Bone marrow (tissue), 2 donors: ENCODE measurements around the gene EMILIN2.
"Not testable (repeated sequence)": the region's sequence is repeated elsewhere in the genome, so short reads cannot be mapped to it uniquely, and the experiment has no call there.

Source experiments
- DNase-seq, 2 donors: peaks; one replicate each; lab custom pipeline; 2025; lab: John Stamatoyannopoulos, UW

EMILIN2 gene

DNA sequence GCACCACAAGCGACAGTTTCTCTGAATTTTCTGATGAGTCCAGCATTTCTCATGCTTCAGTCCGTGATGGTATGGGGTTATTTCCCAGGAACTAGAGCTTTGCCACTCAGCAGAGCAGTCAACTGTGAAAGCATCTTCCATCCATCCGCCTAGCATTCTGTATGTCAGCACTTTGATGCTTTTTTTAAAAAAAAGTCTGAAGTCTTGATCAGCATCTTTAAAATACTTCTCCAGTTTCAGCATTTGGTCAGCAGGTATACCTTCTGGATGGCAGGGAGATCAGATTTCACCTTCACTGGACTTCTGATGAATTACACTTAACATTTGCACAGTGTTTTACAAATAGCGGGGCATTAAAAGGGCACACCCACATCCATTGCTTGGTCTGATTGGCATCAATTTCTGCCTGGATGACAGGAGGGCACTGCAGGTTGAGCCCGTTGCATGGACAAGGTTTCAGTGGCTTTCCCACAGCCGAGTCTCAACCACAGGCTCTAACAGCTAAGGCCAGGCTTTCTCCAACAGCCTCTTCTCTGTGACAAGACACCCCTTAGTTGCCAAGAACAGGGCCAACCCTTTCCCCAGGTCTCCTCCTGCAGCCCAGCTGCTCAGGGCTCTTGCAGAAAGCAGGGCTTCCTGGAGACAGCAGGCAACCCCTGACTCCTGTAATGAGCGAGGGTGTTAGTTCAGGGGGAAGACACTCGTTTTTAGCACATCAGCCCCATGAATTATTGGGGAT, 54.0 kb downstream of the EMILIN2 start:
- DNase-seq, result no peak

GRCh38 chr18:2901423-2901985, 54.7 kb downstream of the EMILIN2 start:
- DNase-seq, result no peak

DNA sequence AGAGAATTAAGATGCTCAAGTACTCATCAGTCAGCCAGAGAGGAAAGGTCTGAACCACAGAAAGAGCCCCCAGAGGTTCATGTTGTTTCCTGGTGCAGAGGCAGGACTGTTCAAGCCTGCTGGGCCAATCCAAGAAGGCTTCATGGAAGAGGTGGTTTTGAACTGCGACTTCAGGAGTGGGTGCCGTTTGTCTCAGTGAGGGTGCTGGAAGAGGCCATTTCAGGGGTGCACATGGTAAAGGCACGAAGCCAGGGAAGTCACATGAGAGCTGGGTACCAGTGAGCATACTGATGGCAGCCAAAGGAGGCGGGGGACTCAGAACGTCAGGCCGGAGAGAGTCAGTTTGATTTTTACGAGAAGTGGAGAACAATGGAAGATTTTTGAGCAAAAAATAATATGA, 55.5 kb downstream of the EMILIN2 start:
- no peak for DNase-seq

DNA sequence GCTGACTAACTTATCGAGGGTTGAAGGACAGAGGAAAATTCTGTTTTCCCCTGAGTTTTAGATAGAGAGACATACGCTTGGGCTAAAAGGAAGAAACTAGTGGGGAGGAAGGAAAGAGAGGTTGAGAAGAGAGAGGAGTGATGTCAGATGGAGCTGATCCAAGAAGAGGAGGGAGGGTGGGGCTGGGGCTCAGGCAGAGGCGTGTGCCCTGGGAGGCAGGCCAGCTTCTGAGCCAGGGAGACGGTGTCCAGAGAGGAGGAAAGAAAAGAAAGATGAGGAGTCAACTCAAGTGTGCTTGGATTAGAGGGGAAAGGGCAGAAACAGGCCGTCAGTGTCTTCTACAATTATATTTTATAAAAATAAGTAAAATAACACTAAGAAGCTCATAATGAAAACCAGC, 56.2 kb downstream of the EMILIN2 start:
- peak in 1 of 2 donors; percentile 27 for DNase-seq

DNA sequence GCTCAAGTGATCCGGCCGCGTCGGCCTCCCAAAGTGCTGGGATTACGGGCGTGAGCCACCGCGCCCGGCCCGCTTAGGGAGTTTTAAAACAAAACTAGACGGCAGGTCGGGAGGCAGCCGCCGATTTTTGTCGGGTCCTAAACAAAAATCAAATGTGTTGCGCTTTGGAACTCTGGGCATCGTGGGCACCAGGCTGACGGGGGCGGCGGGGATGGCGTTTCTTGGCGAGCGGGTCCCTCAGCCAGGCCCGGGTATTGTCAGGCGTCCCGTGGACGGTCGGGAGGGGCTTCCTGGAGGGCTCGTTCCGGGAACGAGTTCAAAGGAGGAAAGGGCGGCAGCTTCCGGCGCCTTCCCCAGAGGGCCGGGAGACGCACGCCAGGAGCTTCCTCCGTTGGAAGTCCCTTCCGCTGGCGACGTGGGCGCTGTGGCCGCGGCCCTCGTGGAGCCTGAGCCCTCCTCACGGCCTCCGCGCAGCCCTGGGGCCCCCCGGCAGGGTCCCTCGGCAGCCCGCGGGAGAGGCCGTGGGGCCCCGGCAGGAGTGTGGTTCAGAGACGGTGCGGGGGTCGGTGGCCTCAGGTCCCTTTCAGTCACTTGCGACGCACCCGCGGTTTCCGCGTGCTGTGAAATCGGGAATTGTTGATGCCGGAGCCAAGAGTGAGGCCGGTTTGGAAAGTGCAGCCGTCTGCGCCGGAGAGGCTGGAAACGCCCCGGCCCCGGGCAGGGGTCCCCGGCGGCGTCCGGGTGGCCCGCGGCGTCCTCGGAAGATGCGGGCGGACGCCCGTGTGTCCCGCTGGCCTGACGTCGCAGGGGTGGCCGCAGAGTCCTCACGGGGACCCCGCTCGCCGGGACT, 59.3 kb downstream of the EMILIN2 start:
- DNase-seq, result no peak

GRCh38 chr18:2906704-2907549, 60.1 kb downstream of the EMILIN2 start:
- no peak for DNase-seq

- no peak for DNase-seq
These were observed 60.8 kb downstream of the EMILIN2 start for GRCh38 chr18:2907550-2908135.

DNA sequence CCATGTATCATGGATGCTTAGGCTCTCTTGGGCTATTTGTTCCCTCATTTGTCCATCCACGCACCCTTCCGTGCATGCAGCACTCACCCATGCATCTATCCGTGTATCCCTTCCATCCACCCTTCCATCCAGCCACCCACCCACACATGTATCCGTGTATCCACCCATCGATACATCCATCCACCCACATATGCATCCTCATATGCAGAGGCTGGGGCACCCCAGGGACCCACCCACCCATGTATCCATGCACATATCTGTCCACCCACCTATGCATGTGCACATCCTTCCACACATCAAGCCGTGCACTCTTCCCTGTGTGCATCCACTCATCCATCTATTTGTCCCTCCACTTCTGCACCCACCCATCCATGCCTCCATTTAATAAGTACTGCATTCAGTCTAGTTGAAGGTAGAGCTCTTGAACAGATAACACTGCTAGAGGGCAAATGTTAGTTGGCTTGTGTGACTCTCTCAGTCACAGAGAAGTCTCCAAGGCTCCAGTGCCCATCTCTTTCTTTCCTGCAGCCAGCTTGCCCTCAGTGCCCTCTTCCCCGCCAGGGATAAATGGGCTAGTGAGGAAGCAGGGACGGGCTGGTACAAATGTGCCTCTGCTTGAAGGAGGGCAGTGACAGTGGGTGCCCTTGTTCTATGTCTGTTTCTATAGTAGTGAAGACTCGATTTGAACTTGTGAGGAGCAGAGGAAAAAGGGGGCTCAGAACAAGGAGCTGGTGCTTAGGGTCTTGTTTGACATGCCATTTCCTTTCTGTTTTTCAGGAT, 61.5 kb downstream of the EMILIN2 start:
- no peak for DNase-seq

DNA sequence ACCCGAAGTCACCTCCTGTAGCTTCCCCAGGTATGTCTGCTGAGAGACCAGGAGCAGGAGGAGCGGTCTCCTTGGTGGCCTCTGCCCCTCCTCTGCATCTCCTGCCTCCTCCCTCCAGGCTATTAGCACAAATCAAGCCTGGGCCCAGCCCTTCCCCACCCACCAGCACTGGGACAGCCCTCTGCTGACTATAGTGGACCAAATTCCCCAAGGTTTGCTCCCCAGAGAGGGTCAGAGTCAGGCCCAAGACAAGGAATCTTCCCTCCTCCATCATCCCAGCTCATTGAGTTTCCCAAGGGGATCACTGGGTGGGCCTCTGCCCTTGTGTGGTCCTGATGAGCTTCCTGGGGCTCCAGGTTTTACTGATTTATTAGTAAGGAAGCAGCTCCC, 62.1 kb downstream of the EMILIN2 start:
- DNase-seq, result no peak

- no peak for DNase-seq
These were observed 62.8 kb downstream of the EMILIN2 start for GRCh38 chr18:2909431-2910140.

- no peak for DNase-seq
These were observed 63.5 kb downstream of the EMILIN2 start for GRCh38 chr18:2910261-2910660.

- DNase-seq, result no peak
These were observed 64.1 kb downstream of the EMILIN2 start for GRCh38 chr18:2910751-2911425.

DNA sequence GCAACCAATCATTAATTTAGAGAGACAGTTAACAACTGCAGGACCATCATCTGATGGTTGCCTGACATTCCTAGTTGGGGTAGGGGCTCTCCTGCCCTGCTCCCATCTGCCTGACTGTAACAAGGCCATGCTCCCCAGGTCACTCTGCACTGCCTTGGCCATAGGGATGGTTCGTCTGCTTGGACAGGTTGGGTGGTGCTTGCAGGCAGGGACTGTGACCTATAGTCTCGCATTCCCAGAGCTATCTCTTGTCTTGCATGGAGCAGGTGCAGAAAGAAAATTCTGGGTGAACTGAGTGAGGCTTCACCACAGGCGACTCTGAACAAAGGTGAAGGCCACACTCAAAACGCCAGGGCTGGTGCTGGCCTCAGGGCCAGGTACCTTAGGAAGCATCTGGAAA, 64.7 kb downstream of the EMILIN2 start:
- no peak for DNase-seq

DNA sequence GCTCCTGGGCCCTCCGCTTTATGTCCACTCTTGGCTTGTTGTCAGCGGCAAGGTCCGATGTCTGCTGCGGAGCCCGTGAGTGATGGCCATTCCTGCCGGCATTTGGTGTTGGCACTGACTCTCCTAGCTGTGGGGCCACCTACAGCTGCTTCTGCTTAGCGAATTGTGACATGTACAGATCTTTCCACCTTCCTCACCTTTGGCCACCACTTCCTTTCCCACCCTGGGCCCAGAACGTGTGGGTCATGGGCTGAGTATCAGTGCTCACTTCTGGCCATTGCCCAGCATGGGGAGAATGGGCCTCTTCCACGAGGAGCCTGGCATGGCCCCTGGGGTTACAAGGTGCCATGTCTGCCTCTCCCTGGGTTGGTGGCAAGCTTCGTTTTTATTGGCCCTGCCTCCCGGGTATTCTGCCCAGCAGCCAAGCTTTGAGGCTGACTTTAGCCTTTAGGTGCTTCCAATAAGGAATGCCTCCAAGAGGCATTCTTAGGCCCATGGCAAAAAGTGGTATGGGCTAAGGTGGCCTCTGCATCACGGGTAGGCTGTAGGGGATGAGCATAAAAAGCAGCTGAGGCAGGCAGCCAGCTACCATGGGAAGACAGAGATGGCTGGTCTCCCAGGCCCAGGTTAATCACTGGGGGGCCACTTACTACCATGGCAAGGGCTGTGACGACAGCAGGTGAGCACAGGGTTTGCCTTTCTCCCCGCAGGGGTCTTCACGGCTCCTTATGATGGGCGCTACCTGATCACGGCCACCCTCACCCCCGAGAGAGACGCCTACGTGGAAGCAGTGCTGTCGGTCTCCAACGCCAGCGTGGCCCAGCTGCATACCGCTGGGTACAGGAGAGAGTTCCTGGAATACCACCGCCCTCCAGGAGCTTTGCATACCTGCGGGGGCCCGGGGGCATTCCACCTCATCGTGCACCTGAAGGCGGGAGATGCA, 65.8 kb downstream of the EMILIN2 start:
- no peak for DNase-seq

GRCh38 chr18:2913398-2914005, 66.7 kb downstream of the EMILIN2 start:
- no peak for DNase-seq

- no peak for DNase-seq
These were observed 67.5 kb downstream of the EMILIN2 start for GRCh38 chr18:2914185-2914880.

GRCh38 chr18:2914881-2915240, 68.1 kb downstream of the EMILIN2 start:
- no peak for DNase-seq

DNA sequence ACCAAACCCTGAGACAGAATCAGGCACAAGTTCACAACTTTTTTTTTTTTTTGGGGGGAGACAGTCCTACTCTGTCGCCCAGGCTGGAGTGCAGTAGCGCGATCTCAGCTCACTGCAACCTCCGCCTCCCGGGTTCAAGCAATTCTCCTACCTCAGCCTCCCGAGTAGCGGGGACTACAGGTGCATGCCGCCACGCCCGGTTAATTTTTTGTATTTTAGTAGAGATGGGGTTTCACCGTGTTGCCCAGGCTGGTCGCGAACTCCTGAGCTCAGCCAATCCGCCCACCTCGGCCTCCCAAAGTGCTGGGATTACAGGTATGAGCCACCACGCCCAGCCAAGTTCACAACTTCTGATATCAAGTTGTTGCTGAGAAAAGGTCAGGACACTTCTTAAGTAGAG, 68.7 kb downstream of the EMILIN2 start:
- DNase-seq, result not testable (repeated sequence)
